HEK293 (cell line): ENCODE measurements around the gene HEG1.

ENCODE experiments used
- CTCF ChIA-PET: fragments of 350-600 bp; formaldehyde crosslinking; extraction: SDS; loops from one replicate; lab custom pipeline; 2021; ENCODE audit warnings: antibody characterized with exemption; lab: Yijun Ruan, JAX
- POLR2A ChIA-PET: fragments of 300-600 bp; formaldehyde crosslinking; extraction: SDS; loops from one replicate; lab custom pipeline; 2020; ENCODE audit warnings: antibody characterized with exemption, inconsistent platforms; lab: Yijun Ruan, JAX
- H3K27ac ChIP-seq: fragments of 200-500 bp; sonication (Bioruptor generic); 2 replicates; pipeline ENCODE4 v1.5.1; 2014; ENCODE audit warnings: low read depth, low read length, control low read depth, inconsistent platforms; ENCODE audit errors: extremely low read depth
- H3K36me3 ChIP-seq, 2 experiments: fragments of 200-500 bp in 1 of 2; sonication (Bioruptor generic) in 1 of 2; 1 replicate in 1 of 2; 2 replicates in 1 of 2; pipeline ENCODE4 v1.5.1; 2014 to 2017; ENCODE audit warnings: inconsistent platforms in 2 of 2, low read length in 2 of 2; ENCODE audit not compliant: control insufficient read depth in 2 of 2, insufficient read depth in 1 of 2
- H3K4me1 ChIP-seq: fragments of 200-500 bp; sonication (Bioruptor generic); 2 replicates; pipeline ENCODE4 v1.5.1; 2014; ENCODE audit warnings: mild to moderate bottlenecking, low read length, inconsistent platforms; ENCODE audit not compliant: control insufficient read depth, insufficient read depth
- H3K4me3 ChIP-seq: 2 replicates; pipeline ENCODE4 v1.5.1; 2011; ENCODE audit warnings: low read depth, mild to moderate bottlenecking, control low read depth, low read length, moderate library complexity
- H3K9me3 ChIP-seq: fragments of 200-500 bp; sonication (Bioruptor generic); 2 replicates; pipeline ENCODE4 v1.5.1; 2014; ENCODE audit warnings: low read depth, low read length, inconsistent platforms; ENCODE audit not compliant: control insufficient read depth, insufficient read depth
- BCL11A ChIP-seq: fragments of 450-650 bp; formaldehyde crosslinking; IDR thresholded peaks from 2 replicates; pipeline ENCODE4 v1.5.1; 2016; ENCODE audit warnings: low read depth, missing biosample characterization, missing genetic modification characterization
- GLI2 ChIP-seq: fragments of 450-650 bp; formaldehyde crosslinking; IDR thresholded peaks from 2 replicates; pipeline ENCODE4; 2017; ENCODE audit warnings: missing biosample characterization, missing genetic modification characterization, low read depth, borderline replicate concordance
- KLF9 ChIP-seq: fragments of 450-650 bp; formaldehyde crosslinking; IDR thresholded peaks from 2 replicates; pipeline ENCODE4 v1.5.1; 2016; ENCODE audit warnings: missing biosample characterization, missing genetic modification characterization, low read depth
- TCF7L2 ChIP-seq: IDR thresholded peaks from 2 replicates; pipeline ENCODE4 v1.6.1; 2011; ENCODE audit warnings: low read depth, mild to moderate bottlenecking, inconsistent platforms, low read length, moderate library complexity, borderline replicate concordance
- WT1 ChIP-seq: fragments of 450-650 bp; formaldehyde crosslinking; IDR thresholded peaks from 2 replicates; pipeline ENCODE4 v1.5.1; 2016; ENCODE audit warnings: missing biosample characterization, missing genetic modification characterization
- ZBTB44 ChIP-seq: fragments of 450-650 bp; IDR thresholded peaks from 2 replicates; pipeline ENCODE4 v1.5.1; 2018; ENCODE audit warnings: missing biosample characterization, mild to moderate bottlenecking, missing genetic modification characterization
- ZNF10 ChIP-seq: fragments of 450-650 bp; formaldehyde crosslinking; IDR thresholded peaks from 2 replicates; pipeline ENCODE4 v1.5.1; 2017; ENCODE audit warnings: missing biosample characterization, missing genetic modification characterization
- ZNF112 ChIP-seq: fragments of 450-650 bp; formaldehyde crosslinking; IDR thresholded peaks from 2 replicates; pipeline ENCODE4 v1.5.0; 2017; ENCODE audit warnings: missing biosample characterization, missing genetic modification characterization
- ZNF114 ChIP-seq: fragments of 450-650 bp; formaldehyde crosslinking; IDR thresholded peaks from 2 replicates; pipeline ENCODE4 v1.5.0; 2017; ENCODE audit warnings: missing biosample characterization, missing genetic modification characterization
- ZNF280D ChIP-seq: fragments of 450-650 bp; formaldehyde crosslinking; IDR thresholded peaks from 2 replicates; pipeline ENCODE4 v1.5.1; 2016; ENCODE audit warnings: missing biosample characterization, missing genetic modification characterization
- ZNF311 ChIP-seq: fragments of 450-650 bp; formaldehyde crosslinking; IDR thresholded peaks from 2 replicates; pipeline ENCODE4 v1.5.1; 2017; ENCODE audit warnings: missing biosample characterization, missing genetic modification characterization, borderline replicate concordance
- ZNF48 ChIP-seq: fragments of 450-650 bp; formaldehyde crosslinking; IDR thresholded peaks from 2 replicates; pipeline ENCODE4 v1.5.1; 2016; ENCODE audit warnings: missing biosample characterization, missing genetic modification characterization
- ZNF530 ChIP-seq: fragments of 450-650 bp; formaldehyde crosslinking; IDR thresholded peaks from 2 replicates; pipeline ENCODE4 v1.5.1; 2016; ENCODE audit warnings: low read depth, missing biosample characterization, missing genetic modification characterization
- ZNF544 ChIP-seq: fragments of 450-650 bp; formaldehyde crosslinking; IDR thresholded peaks from 2 replicates; pipeline ENCODE4 v1.5.0; 2017; ENCODE audit warnings: missing biosample characterization, missing genetic modification characterization
- ZNF580 ChIP-seq: fragments of 450-650 bp; formaldehyde crosslinking; IDR thresholded peaks from 2 replicates; pipeline ENCODE4 v1.5.1; 2016; ENCODE audit warnings: missing biosample characterization, missing genetic modification characterization
- ZNF660 ChIP-seq: fragments of 450-650 bp; IDR thresholded peaks from 2 replicates; pipeline ENCODE4 v1.5.1; 2018; ENCODE audit warnings: missing biosample characterization, mild to moderate bottlenecking, missing genetic modification characterization
- TF ChIP-seq, protein P1 (sequence below): fragments of 450-650 bp; formaldehyde crosslinking; conservative IDR thresholded peaks from 2 replicates; pipeline ENCODE4 v1.5.1; 2016; ENCODE audit warnings: low read depth, missing biosample characterization, missing genetic modification characterization
- TF ChIP-seq, protein P2 (sequence below): fragments of 450-650 bp; formaldehyde crosslinking; IDR thresholded peaks from 2 replicates; pipeline ENCODE4 v1.5.1; 2016; ENCODE audit warnings: missing biosample characterization, missing genetic modification characterization
- TF ChIP-seq, protein P3 (sequence below): fragments of 450-650 bp; formaldehyde crosslinking; IDR thresholded peaks from 2 replicates; pipeline ENCODE4 v1.5.1; 2016; ENCODE audit warnings: missing biosample characterization, missing genetic modification characterization

Gene HEG1

GRCh38 chr3:124999897-125000435 lies 55.8 kb downstream of the HEG1 start:
- ChIA-PET POLR2A (no interaction called here), CTCF (interaction anchor here (0.7 to 1.4 kb wide), 2 partner anchors 164 to 438 kb away, joined by 3 to 6 read pairs; no protein-coding TSS in a partner anchor)
- no peak overlapping the region for H3K4me3 ChIP-seq
- peaks cover 3 to 93% of the 10 kb centered on the region in 2 experiments; a peak in 2 of 3 replicates for H3K36me3 ChIP-seq
- no peak for TF ChIP-seq WT1 (tag by site-specific recombination)
- no peak for TF ChIP-seq KLF9 (tag by site-specific recombination)
- TF ChIP-seq TCF7L2: no peak
- TF ChIP-seq ZNF530: no peak
- no peak for TF ChIP-seq ZNF580 (tag by site-specific recombination)
- TF ChIP-seq, all 188 proteins: peak for 0
- H3K27ac ChIP-seq: no peak overlapping the region
- no peaks in the 10 kb centered on the region for H3K9me3 ChIP-seq
- H3K4me1 ChIP-seq: no peaks in the 10 kb centered on the region

DNA sequence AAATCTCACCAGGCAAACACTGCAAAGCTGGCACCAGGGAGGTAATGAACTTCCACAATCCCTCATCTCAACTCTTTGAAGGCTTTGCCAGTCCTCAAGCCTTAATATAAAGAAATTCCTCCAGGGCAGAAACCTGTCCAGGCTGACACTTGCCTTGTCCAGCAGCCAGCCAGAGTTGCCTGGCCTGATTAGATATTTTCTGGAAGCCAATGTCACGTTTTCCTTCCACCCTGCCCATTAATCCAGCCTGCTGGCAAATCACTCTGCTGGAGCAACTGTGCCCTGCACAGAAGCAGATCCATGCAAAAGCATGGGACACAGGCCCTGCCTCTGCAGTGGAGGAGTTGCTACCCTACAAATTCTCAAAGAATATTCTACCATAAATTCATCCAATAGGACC lies 56.5 kb downstream of the HEG1 start:
- Histone ChIP-seq H3K36me3 (peaks cover 1 to 91% of the 10 kb centered on the region in 2 experiments; a peak in 2 of 3 replicates), H3K27ac (no peak overlapping the region), H3K9me3 (no peaks in the 10 kb centered on the region), H3K4me3 (no peak overlapping the region), H3K4me1 (no peaks in the 10 kb centered on the region)
- TF ChIP-seq ZNF112 (tag by site-specific recombination) (no peak), KLF9 (tag by site-specific recombination) (no peak), ZNF10 (tag by site-specific recombination) (no peak), BCL11A (tag by site-specific recombination) (no peak), ZNF280D (tag by site-specific recombination) (no peak), ZNF544 (tag by site-specific recombination) (no peak), ZNF311 (tag by site-specific recombination) (no peak), ZNF660 (tag by site-specific recombination) (no peak), GLI2 (tag by site-specific recombination) (no peak), ZNF114 (no peak), TCF7L2 (no peak), ZBTB44 (tag by site-specific recombination) (no peak), ZNF48 (tag by site-specific recombination) (no peak)
- TF ChIP-seq, protein P1, sequence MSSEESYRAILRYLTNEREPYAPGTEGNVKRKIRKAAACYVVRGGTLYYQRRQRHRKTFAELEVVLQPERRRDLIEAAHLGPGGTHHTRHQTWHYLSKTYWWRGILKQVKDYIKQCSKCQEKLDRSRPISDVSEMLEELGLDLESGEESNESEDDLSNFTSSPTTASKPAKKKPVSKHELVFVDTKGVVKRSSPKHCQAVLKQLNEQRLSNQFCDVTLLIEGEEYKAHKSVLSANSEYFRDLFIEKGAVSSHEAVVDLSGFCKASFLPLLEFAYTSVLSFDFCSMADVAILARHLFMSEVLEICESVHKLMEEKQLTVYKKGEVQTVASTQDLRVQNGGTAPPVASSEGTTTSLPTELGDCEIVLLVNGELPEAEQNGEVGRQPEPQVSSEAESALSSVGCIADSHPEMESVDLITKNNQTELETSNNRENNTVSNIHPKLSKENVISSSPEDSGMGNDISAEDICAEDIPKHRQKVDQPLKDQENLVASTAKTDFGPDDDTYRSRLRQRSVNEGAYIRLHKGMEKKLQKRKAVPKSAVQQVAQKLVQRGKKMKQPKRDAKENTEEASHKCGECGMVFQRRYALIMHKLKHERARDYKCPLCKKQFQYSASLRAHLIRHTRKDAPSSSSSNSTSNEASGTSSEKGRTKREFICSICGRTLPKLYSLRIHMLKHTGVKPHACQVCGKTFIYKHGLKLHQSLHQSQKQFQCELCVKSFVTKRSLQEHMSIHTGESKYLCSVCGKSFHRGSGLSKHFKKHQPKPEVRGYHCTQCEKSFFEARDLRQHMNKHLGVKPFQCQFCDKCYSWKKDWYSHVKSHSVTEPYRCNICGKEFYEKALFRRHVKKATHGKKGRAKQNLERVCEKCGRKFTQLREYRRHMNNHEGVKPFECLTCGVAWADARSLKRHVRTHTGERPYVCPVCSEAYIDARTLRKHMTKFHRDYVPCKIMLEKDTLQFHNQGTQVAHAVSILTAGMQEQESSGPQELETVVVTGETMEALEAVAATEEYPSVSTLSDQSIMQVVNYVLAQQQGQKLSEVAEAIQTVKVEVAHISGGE (tag by site-specific recombination): no peak
- TF ChIP-seq, protein P2, sequence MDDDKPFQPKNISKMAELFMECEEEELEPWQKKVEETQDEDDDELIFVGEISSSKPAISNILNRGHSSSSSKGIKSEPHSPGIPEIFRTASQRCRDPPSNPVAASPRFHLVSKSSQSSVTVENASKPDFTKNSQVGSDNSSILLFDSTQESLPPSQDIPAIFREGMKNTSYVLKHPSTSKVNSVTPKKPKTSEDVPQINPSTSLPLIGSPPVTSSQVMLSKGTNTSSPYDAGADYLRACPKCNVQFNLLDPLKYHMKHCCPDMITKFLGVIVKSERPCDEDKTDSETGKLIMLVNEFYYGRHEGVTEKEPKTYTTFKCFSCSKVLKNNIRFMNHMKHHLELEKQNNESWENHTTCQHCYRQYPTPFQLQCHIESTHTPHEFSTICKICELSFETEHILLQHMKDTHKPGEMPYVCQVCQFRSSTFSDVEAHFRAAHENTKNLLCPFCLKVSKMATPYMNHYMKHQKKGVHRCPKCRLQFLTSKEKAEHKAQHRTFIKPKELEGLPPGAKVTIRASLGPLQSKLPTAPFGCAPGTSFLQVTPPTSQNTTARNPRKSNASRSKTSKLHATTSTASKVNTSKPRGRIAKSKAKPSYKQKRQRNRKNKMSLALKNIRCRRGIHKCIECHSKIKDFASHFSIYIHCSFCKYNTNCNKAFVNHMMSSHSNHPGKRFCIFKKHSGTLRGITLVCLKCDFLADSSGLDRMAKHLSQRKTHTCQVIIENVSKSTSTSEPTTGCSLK (tag by site-specific recombination): no peak
- TF ChIP-seq, protein P3, sequence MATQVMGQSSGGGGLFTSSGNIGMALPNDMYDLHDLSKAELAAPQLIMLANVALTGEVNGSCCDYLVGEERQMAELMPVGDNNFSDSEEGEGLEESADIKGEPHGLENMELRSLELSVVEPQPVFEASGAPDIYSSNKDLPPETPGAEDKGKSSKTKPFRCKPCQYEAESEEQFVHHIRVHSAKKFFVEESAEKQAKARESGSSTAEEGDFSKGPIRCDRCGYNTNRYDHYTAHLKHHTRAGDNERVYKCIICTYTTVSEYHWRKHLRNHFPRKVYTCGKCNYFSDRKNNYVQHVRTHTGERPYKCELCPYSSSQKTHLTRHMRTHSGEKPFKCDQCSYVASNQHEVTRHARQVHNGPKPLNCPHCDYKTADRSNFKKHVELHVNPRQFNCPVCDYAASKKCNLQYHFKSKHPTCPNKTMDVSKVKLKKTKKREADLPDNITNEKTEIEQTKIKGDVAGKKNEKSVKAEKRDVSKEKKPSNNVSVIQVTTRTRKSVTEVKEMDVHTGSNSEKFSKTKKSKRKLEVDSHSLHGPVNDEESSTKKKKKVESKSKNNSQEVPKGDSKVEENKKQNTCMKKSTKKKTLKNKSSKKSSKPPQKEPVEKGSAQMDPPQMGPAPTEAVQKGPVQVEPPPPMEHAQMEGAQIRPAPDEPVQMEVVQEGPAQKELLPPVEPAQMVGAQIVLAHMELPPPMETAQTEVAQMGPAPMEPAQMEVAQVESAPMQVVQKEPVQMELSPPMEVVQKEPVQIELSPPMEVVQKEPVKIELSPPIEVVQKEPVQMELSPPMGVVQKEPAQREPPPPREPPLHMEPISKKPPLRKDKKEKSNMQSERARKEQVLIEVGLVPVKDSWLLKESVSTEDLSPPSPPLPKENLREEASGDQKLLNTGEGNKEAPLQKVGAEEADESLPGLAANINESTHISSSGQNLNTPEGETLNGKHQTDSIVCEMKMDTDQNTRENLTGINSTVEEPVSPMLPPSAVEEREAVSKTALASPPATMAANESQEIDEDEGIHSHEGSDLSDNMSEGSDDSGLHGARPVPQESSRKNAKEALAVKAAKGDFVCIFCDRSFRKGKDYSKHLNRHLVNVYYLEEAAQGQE: no peak
- POLR2A ChIA-PET: no interaction called here
- CTCF ChIA-PET: interaction anchor here (0.5 to 0.7 kb wide), 2 partner anchors 62 to 165 kb away, joined by 3 to 7 read pairs; no protein-coding TSS in a partner anchor
